ENCODE results near the gene TMCC1.

The TMCC1 gene

DNA sequence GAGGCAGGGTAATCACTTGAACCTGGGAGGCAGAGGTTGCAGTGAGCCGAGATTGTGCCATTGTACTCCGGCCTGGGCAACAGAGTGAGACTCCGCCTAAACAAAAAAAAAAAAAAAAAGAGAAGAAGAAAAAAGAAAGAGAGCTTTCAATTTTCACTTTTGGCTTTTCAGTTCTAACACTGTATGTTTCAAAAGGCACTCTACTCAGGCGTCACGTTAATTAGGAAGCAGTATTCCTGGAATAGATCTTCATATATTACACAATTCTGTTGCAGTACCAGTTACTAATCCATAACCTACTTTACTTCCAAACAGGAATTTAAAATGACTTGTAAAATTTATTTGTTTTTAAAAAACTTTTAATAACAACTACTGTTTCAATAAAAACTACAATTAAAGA, 155.3 kb downstream of the TMCC1 start:
- no peak for DNase-seq (ENCODE audit: low read depth)
- TF ChIP-seq, protein P1, sequence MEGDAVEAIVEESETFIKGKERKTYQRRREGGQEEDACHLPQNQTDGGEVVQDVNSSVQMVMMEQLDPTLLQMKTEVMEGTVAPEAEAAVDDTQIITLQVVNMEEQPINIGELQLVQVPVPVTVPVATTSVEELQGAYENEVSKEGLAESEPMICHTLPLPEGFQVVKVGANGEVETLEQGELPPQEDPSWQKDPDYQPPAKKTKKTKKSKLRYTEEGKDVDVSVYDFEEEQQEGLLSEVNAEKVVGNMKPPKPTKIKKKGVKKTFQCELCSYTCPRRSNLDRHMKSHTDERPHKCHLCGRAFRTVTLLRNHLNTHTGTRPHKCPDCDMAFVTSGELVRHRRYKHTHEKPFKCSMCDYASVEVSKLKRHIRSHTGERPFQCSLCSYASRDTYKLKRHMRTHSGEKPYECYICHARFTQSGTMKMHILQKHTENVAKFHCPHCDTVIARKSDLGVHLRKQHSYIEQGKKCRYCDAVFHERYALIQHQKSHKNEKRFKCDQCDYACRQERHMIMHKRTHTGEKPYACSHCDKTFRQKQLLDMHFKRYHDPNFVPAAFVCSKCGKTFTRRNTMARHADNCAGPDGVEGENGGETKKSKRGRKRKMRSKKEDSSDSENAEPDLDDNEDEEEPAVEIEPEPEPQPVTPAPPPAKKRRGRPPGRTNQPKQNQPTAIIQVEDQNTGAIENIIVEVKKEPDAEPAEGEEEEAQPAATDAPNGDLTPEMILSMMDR (IDR thresholded peaks at IDR 0.05; ENCODE audit: low read depth, low read length, missing control alignments), result no peak
- H3K4me3 ChIP-seq (ENCODE audit: low read depth, low read length), result no peak overlapping the region

DNA sequence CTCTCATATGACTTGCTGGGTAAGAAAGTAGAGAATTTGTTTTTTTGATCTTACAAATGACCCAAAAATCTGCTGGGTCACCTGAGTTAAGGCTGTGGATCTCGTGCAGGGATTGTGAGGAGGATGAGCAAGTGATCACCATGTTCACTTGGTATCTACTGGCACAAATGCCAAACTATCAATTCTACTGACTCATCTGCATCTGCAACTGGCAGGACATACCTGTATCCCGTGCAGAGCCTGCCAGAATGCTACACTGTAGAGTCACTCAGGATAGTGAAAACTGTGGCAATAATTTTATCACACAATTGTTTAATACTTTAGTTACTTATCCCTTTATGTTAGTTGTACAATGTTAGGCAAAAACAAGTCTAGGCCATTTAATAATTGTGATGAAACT, 157.4 kb downstream of the TMCC1 start:
- no peak for DNase-seq (ENCODE audit: low read depth)
- TF ChIP-seq, protein P1 (IDR thresholded peaks at IDR 0.05; ENCODE audit: low read depth, low read length, missing control alignments), result no peak

DNA sequence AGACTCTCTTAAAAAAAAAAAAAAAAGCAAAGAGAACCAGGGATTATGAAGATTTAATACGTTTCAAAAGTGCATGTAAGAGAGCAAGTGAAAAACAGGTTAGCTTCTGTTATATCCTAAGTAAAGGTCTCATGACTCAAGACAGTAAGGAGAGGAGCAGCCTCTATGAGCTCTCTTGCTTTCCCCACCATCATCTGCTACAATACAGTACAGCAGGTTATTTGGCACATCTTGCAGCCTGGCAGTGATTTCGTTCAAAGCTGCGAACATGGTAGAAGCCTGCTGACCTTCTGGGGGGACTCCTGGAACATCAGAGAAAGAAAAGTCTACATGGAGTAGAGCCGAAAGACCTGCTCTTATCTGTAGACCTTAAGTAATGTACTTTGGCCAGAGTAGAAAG, 157.9 kb downstream of the TMCC1 start:
- no peak for DNase-seq (ENCODE audit: low read depth)
- no peak overlapping the region for H3K4me3 ChIP-seq (ENCODE audit: low read depth, low read length)

More for the DNA sequence above, 157.4 kb downstream of the TMCC1 start:
- no peak overlapping the region for H3K4me3 ChIP-seq (ENCODE audit: low read depth, low read length)

DNA sequence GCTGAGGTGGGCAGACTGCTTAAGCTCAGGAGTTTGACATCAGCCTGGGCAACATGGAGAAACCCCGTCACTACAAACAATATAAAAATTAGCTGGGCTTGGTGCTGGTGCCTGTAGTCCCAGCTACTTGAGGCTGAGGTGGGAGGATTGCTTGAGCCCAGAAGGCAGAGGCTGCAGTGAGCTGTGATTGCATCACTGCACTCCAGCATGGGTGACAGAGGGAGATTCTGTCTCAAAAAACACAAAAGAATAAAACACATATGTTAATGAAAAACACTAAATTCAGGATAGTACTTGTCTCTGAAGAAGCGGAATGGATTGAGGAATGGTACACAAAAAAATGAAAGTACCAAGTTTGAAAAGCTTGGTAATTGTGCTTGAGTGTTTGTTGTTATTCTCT, 159.1 kb downstream of the TMCC1 start:
- DNase-seq (ENCODE audit: low read depth), result no peak
- no peak overlapping the region for H3K4me3 ChIP-seq (ENCODE audit: low read depth, low read length)
- TF ChIP-seq, protein P1 (IDR thresholded peaks at IDR 0.05; ENCODE audit: low read depth, low read length, missing control alignments), result no peak

More for the DNA sequence above, 157.9 kb downstream of the TMCC1 start:
- TF ChIP-seq, protein P1 (IDR thresholded peaks at IDR 0.05; ENCODE audit: low read depth, low read length, missing control alignments), result no peak

DNA sequence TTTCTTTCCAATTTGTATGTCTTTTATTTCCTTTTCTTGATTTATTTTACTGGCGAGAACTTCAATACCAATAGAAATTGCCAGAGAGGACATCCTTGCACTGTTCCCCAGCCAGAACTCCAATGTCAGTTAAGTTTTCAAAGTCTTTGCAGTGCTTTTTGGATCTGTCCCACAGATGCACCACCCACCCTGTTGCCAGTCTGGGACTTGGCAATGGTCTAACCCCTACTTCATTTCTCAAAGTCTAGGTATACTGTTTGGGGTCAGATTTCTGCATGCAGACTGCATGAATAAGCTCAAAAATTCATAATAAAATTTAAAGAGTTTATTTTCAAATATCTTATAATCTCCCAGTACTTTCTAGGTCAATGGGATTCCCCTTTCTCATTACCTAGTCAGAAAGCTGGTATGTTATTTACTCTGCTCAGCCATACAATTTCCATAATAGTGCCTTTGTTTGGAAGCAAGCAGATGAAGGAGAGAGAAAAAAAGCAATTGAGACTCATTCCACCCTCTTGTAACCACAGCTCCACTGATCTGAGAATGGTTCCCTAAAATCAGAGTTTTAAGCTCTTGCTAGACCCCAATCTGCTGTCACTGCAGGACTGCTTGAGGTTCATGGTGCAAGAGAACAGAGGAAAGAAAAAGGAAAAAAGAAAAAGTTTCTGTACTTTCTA, 161.2 kb downstream of the TMCC1 start:
- no peak overlapping the region for H3K4me3 ChIP-seq (ENCODE audit: low read depth, low read length)
- TF ChIP-seq, protein P1 (IDR thresholded peaks at IDR 0.05; ENCODE audit: low read depth, low read length, missing control alignments), result no peak
- DNase-seq (ENCODE audit: low read depth), result no peak

DNA sequence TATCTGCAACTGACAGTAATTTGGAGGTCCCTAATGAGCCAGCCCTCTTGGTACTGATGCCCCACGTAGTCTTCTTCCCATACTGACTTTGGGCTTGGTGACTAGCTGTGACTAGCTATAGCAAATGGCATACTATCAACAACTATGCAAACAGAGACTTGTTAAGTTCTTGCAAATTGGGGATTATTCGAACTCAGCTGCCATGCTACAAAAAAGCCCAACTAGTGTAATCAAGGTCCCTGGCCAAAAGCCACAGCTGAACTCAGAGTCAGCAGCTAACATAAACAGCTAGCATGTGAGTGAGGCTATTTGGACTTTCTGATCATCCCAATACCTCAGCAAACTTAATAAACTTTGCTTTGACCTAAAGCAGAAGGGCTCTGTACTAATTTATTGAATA, 165.8 kb downstream of the TMCC1 start:
- no peak for DNase-seq (ENCODE audit: low read depth)

More for the DNA sequence above, 165.8 kb downstream of the TMCC1 start:
- no peak overlapping the region for H3K4me3 ChIP-seq (ENCODE audit: low read depth, low read length)
- TF ChIP-seq, protein P1 (IDR thresholded peaks at IDR 0.05; ENCODE audit: low read depth, low read length, missing control alignments), result no peak
